ENCODE results near the gene CD3G. TPM values are rescaled to one million over a fixed set of nuclear protein-coding genes. Genes with fewer than 3 reads are reported as not detected.
A peak's percentile ranks its signal among the peaks of the same experiment; 100 is the strongest.
"Not testable (repeated sequence)": the region's sequence is repeated elsewhere in the genome, so short reads cannot be mapped to it uniquely, and the experiment has no call there.

CD3G gene
- total RNA-seq, 1 donor from 2014 or later, result 143 TPM

GRCh38 chr11:118373871-118374270 lies 29.7 kb downstream of the CD3G start:
- Mint-ChIP-seq H3K4me1 (peaks cover 5% of the 10 kb centered on the region), H3K36me3 (ENCODE audit: low read depth) (peaks cover 77% of the 10 kb centered on the region), H3K9me3 (no peaks in the 10 kb centered on the region), H3K27ac (no peak overlapping the region), H3K4me3 (no peak overlapping the region), H3K27me3 (no peaks in the 10 kb centered on the region)
- no peak for DNase-seq
- intact Hi-C loops (cut with micrococcal nuclease), result no loop called here

DNA sequence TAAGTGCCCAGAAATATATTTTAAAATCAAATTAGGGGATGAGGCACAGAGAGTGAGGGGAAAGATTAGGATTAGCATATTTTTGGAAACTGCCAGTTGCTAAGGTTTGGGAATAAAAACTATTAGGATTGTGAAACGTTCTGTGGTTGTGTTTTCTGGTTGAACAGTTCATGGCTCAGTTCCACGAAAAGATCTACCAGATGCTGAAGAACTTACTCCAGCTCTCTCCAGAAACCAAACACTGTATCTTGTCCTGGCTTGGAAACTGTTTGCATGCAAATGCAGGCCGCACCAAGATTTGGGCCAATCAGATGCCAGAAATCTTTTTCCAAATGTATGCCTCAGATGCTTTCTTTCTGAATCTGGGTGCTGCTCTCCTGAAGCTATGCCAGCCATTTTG lies 30.6 kb downstream of the CD3G start:
- H3K9me3 Mint-ChIP-seq, result no peaks in the 10 kb centered on the region
- no peaks in the 10 kb centered on the region for H3K27me3 Mint-ChIP-seq
- peaks cover 5% of the 10 kb centered on the region for H3K4me1 Mint-ChIP-seq
- H3K4me3 Mint-ChIP-seq, result no peak overlapping the region
- DNase-seq, result no peak
- H3K36me3 Mint-ChIP-seq (ENCODE audit: low read depth), result peaks cover 76% of the 10 kb centered on the region
- intact Hi-C loops (cut with micrococcal nuclease), result no loop called here
- H3K27ac Mint-ChIP-seq, result no peak overlapping the region

DNA sequence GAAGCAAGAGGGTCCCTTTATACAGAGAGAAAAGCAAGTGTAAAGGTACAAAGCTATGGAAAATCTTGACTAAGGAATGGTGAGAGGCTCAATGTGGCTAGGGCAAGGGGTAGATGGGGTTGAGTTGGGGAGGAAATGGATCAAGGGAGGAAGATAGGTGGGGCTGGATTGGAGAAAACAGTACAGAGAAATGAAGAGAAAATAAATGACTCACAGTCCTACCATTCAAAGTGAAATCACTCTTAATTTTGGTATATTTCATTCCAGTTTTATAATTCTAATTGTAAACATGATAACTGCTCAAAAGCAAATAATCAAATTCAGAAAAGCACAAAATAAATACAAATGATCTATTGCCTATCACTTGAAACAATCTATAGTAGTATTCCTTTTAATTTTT lies 31.8 kb downstream of the CD3G start:
- no peak for DNase-seq
- Mint-ChIP-seq H3K27ac (peak overlapping the region; percentile 73), H3K36me3 (ENCODE audit: low read depth) (peaks cover 75% of the 10 kb centered on the region), H3K4me1 (peaks cover 5% of the 10 kb centered on the region), H3K9me3 (no peaks in the 10 kb centered on the region), H3K4me3 (no peak overlapping the region), H3K27me3 (no peaks in the 10 kb centered on the region)
- intact Hi-C loops (cut with micrococcal nuclease), result no loop called here

GRCh38 chr11:118379497-118379896 lies 35.4 kb downstream of the CD3G start:
- Mint-ChIP-seq H3K4me1 (peaks cover 5% of the 10 kb centered on the region), H3K36me3 (ENCODE audit: low read depth) (peaks cover 73% of the 10 kb centered on the region), H3K27me3 (no peaks in the 10 kb centered on the region), H3K4me3 (no peak overlapping the region), H3K27ac (no peak overlapping the region), H3K9me3 (no peaks in the 10 kb centered on the region)
- intact Hi-C loops (cut with micrococcal nuclease), result no loop called here
- DNase-seq, result no peak

- intact Hi-C loops (cut with micrococcal nuclease), result no loop called here
- peaks cover 5% of the 10 kb centered on the region for H3K4me1 Mint-ChIP-seq
- H3K36me3 Mint-ChIP-seq (ENCODE audit: low read depth), result peaks cover 77% of the 10 kb centered on the region
- H3K9me3 Mint-ChIP-seq, result no peaks in the 10 kb centered on the region
- no peaks in the 10 kb centered on the region for H3K27me3 Mint-ChIP-seq
- no peak overlapping the region for H3K27ac Mint-ChIP-seq
- no peak for DNase-seq
- H3K4me3 Mint-ChIP-seq, result no peak overlapping the region
These were observed 36.4 kb downstream of the CD3G start for GRCh38 chr11:118380571-118380970.

DNA sequence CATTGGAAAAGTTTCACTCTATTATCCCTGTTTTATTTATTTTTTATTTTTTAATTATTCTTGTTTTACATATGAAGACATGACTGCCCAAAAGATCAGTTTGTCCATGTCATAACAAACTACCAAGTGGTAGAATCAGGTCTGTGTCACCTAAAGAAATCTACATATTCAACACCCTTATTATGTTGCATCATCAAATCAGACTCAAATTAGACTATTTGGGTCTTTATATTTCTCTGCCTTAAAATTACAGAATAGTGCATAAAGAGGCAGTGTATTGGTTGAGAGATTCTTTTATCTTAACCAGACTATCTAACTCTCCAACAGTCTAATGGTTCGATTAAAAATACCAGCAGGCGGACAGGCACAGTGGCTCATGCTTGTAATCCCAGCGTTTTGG lies 38.8 kb downstream of the CD3G start:
- Mint-ChIP-seq H3K27me3 (no peaks in the 10 kb centered on the region), H3K9me3 (no peaks in the 10 kb centered on the region), H3K36me3 (ENCODE audit: low read depth) (peaks cover 78% of the 10 kb centered on the region), H3K27ac (no peak overlapping the region), H3K4me3 (no peak overlapping the region), H3K4me1 (peaks cover 3% of the 10 kb centered on the region)
- DNase-seq, result no peak
- intact Hi-C loops (cut with micrococcal nuclease), result no loop called here

GRCh38 chr11:118383657-118384056 lies 39.5 kb downstream of the CD3G start:
- H3K27me3 Mint-ChIP-seq, result no peaks in the 10 kb centered on the region
- H3K4me3 Mint-ChIP-seq, result no peak overlapping the region
- no peaks in the 10 kb centered on the region for H3K9me3 Mint-ChIP-seq
- peaks cover 77% of the 10 kb centered on the region for H3K36me3 Mint-ChIP-seq (ENCODE audit: low read depth)
- no peak for DNase-seq
- peaks cover 3% of the 10 kb centered on the region for H3K4me1 Mint-ChIP-seq
- intact Hi-C loops (cut with micrococcal nuclease), result no loop called here
- H3K27ac Mint-ChIP-seq, result no peak overlapping the region

DNA sequence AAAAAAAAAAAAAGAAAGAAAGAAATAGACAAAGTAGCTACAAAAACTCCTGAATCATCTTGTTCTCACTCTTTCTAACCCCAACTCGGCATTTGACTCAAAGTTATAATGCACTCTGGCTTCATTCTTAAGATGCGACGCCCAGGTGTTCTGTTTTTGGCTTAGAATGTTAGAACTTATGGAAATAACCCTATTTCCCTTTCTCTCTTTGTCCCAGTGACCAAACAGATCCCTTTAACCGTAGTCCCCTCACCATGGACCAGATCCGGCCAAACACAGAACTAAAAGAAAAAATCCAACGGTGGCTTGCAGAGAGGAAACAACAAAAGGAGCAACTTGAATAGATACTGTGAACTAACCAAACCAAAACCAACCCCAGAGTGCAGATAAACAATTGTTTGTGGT lies 52.0 kb downstream of the CD3G start:
- H3K27ac Mint-ChIP-seq, result peak overlapping the region; percentile 89
- peak overlapping the region; percentile 63 for H3K4me3 Mint-ChIP-seq
- H3K9me3 Mint-ChIP-seq, result no peaks in the 10 kb centered on the region
- no peaks in the 10 kb centered on the region for H3K27me3 Mint-ChIP-seq
- peaks cover 51% of the 10 kb centered on the region for H3K4me1 Mint-ChIP-seq
- intact Hi-C loops (cut with micrococcal nuclease), result no loop called here
- peak; percentile 81 for DNase-seq
- peaks cover 51% of the 10 kb centered on the region for H3K36me3 Mint-ChIP-seq (ENCODE audit: low read depth)

GRCh38 chr11:118397448-118397847 lies 53.3 kb downstream of the CD3G start:
- intact Hi-C loops (cut with micrococcal nuclease), result no loop called here
- H3K9me3 Mint-ChIP-seq, result no peaks in the 10 kb centered on the region
- H3K4me3 Mint-ChIP-seq, result no peak overlapping the region
- DNase-seq, result no peak
- H3K27ac Mint-ChIP-seq, result peak overlapping the region; percentile 72
- H3K36me3 Mint-ChIP-seq (ENCODE audit: low read depth), result peaks cover 55% of the 10 kb centered on the region
- no peaks in the 10 kb centered on the region for H3K27me3 Mint-ChIP-seq
- H3K4me1 Mint-ChIP-seq, result peaks cover 53% of the 10 kb centered on the region

GRCh38 chr11:118398791-118399559 lies 54.8 kb downstream of the CD3G start:
- DNase-seq, result peak; percentile 90
- no peaks in the 10 kb centered on the region for H3K27me3 Mint-ChIP-seq
- H3K4me3 Mint-ChIP-seq, result peak overlapping the region; percentile 96
- peaks cover 48% of the 10 kb centered on the region for H3K36me3 Mint-ChIP-seq (ENCODE audit: low read depth)
- peak overlapping the region; percentile 99 for H3K27ac Mint-ChIP-seq
- no peaks in the 10 kb centered on the region for H3K9me3 Mint-ChIP-seq
- peaks cover 56% of the 10 kb centered on the region for H3K4me1 Mint-ChIP-seq
- intact Hi-C loops (cut with micrococcal nuclease), result no loop called here

GRCh38 chr11:118401151-118401879 lies 57.2 kb downstream of the CD3G start, which contains the start of gene ATP5MG:
TSS of gene ATP5MG (plus strand) at chr11:118401606. CDS start at chr11:118401666, 60 bp downstream.
- intact Hi-C loops (cut with micrococcal nuclease), result loop anchor here (1.0 to 5.0 kb wide), 6 partner anchors 34 to 171 kb away; partner anchors contain the start of genes ARCN1, CD3E, MPZL3 and UBE4A
- peaks cover 49% of the 10 kb centered on the region for H3K36me3 Mint-ChIP-seq (ENCODE audit: low read depth)

GRCh38 chr11:118401880-118402590 lies 57.9 kb downstream of the CD3G start:
- Mint-ChIP-seq H3K27me3 (no peaks in the 10 kb centered on the region), H3K9me3 (no peaks in the 10 kb centered on the region), H3K36me3 (ENCODE audit: low read depth) (peaks cover 51% of the 10 kb centered on the region), H3K27ac (peak overlapping the region; percentile 99), H3K4me1 (peaks cover 53% of the 10 kb centered on the region), H3K4me3 (peak overlapping the region; percentile 96)
- no peak for DNase-seq
- intact Hi-C loops (cut with micrococcal nuclease), result loop anchor here (1.0 to 5.0 kb wide), 6 partner anchors 33 to 171 kb away; partner anchors contain the start of genes ARCN1, CD3E, MPZL3 and UBE4A

More at GRCh38 chr11:118401151-118401879, 57.2 kb downstream of the CD3G start, which contains the start of gene ATP5MG:
- peak within 1 kb of the TSS; percentile 96 for H3K4me3 Mint-ChIP-seq
- no peaks in the 10 kb centered on the region for H3K27me3 Mint-ChIP-seq
- peak within 1 kb of the TSS; percentile 99 for H3K27ac Mint-ChIP-seq
- peak; percentile 98 for DNase-seq
- H3K9me3 Mint-ChIP-seq, result no peaks in the 10 kb centered on the region
- H3K4me1 Mint-ChIP-seq, result peaks cover 57% of the 10 kb centered on the region

GRCh38 chr11:118402594-118402993 lies 58.5 kb downstream of the CD3G start:
- H3K9me3 Mint-ChIP-seq, H3K27me3 Mint-ChIP-seq, DNase-seq: not testable (repeated sequence)
- H3K27ac Mint-ChIP-seq, result peak overlapping the region; percentile 99
- intact Hi-C loops (cut with micrococcal nuclease), result loop anchor here (5.0 kb wide), 1 partner anchor 150 kb away; the partner anchor contains the start of gene MPZL3
- H3K4me3 Mint-ChIP-seq, result peak overlapping the region; percentile 96
- H3K4me1 Mint-ChIP-seq, result peaks cover 49% of the 10 kb centered on the region
- H3K36me3 Mint-ChIP-seq (ENCODE audit: low read depth), result peaks cover 48% of the 10 kb centered on the region

Measured in activated CD4-positive, alpha-beta T cell treated with anti-CD3 and anti-CD28 coated beads, Interleukin-2, amount 10 ng/mL, durations not matched to agents 24 days and 14 days (primary cell).